ENCODE measurements around the gene TMEM266.

TMEM266 gene

DNA sequence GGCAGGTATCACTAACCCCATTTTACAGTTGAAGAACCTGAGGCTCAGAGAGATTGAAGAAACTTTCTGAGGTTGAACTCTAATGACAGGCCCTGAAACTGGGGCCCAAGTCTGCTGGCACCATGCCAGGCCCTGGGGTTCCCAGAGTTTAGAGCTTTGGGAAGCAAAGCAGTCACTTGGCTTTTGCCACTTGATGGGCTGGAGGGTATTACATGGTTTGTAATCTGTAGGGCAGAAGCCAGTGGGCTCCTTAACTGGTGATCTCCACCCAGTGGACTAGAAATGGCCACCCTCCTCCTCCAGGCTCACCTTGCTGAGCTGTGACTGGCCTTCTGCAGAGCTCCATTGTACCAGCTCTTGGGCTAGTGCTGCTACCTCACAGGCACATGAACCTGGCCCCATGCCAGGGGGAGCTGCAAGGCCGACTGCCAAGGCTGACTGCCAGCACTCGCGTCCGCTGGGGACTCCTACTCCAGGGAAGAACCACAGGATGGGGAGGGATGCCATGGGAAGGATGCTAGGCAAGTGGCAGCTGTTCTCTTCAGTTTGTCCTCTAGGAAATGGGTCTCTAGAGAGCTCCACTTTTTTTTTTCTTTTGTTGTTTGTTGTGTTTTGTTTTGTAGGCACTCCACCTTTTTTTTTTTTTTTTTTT lies 146.7 kb downstream of the TMEM266 start:
- no peak for DNase-seq

- DNase-seq: no peak
These were observed 148.4 kb downstream of the TMEM266 start for GRCh38 chr15:76208084-76208785.

DNA sequence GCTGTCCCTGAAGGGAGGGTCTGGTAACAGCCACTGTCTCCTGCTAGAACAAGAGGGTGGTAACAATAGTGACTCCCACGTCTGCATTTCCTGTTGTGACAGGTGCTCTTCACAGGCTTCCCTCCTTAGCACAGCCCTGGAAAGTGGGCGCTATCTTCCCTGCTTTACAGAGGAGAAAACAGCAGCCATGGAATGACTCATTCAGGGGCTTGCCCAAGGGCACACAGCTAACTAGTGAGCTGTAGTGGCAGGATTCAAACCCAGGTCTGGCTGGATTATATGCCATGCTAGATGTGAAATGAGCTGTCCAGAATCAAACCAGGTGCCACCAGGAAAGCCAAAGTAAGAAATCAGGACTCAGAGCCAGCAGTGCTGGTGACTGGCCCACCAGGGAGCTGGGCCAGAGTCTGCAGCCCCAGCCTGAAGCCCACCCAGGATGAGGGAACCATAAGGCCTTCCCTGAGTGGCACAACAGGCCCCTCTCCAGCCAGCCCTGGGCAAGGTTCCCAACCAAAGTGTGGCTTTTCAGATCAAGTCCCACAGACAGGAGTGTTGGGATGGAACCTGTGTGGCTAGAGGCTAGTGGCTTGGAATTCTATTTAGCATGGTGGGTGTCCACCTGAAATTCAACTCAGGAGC lies 149.1 kb downstream of the TMEM266 start:
- no peak for DNase-seq

DNA sequence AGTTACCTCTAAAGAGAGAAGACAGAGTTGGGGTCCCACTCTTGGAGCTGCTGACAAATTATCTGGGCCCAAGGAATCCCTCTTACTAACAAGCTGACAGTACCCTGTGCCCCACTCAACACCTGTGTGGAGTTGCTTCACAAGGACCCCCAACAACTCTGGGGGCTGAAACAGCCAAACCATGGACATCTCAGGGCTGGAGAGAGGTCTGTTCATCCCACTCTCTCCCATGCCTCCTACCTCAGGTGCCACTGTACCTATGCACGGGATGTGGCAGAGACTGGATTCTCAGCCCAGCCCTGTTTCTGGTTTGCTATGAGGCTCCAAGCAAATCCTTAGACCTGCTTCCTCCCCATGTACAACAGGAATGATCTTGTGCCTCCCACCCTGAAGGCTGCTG lies 149.7 kb downstream of the TMEM266 start:
- DNase-seq: no peak

DNA sequence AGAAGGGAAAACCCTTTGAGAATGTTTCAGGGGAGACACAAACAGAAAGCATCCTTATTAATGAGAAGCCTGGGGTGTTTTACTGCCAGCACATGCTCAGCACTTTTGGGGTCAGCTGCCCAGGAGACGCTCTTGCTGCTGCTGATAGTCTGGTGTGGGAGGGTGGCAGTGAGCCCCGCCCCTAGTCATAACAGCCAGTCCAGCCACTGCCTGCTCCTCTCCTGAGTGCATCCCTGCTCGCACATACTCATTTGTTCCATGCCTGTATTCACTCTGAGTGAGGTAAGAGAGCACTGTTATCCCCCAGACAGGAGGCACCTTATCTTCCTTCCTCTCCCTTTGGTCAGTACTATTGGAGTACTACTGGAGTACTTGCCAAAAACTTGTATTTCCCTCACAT lies 150.2 kb downstream of the TMEM266 start:
- no peak for DNase-seq

- DNase-seq: no peak
These were observed 155.8 kb downstream of the TMEM266 start for GRCh38 chr15:76215634-76216033.

GRCh38 chr15:76217029-76217881 lies 157.5 kb downstream of the TMEM266 start:
- DNase-seq: no peak

GRCh38 chr15:76217882-76218217 lies 158.1 kb downstream of the TMEM266 start:
- DNase-seq: no peak

- no peak for DNase-seq
These were observed 161.4 kb downstream of the TMEM266 start for GRCh38 chr15:76221085-76221767.

DNA sequence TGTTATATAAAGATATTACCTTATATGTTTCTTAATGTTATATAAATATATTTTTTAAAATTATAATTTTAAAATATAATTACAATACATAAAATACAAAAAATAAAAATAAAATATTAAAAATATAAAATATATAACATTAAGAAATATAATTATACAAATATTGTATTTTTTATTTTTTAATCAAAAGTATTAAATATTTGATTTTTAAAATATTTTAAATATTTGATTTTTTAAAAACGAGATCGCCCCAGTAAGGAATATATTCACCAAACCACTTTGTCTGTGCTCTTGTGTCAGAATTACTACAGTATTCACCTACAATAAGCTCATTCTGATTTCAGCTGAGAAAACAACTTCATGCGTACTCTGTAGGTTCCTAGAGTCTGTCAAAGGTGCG lies 162.4 kb downstream of the TMEM266 start:
- no peak for DNase-seq

DNA sequence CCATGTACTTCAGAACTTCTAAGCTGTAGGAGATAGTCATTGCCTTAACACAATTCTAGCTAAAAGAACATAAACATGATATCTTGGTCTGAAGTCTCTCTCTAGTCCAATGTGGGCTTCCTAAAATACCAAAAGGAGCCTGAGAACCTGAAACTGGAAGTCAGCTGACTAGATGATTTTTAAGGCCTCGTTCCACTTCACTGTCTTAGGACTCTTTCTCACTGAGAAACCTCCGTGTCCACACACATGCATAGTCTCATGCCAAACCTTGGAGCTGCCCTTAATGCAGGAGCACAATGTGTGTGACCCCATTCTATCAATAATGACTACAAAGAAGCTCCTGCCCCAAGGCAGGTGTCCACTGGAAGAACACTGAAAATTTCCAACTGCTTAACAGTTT lies 163.7 kb downstream of the TMEM266 start:
- DNase-seq: no peak

DNA sequence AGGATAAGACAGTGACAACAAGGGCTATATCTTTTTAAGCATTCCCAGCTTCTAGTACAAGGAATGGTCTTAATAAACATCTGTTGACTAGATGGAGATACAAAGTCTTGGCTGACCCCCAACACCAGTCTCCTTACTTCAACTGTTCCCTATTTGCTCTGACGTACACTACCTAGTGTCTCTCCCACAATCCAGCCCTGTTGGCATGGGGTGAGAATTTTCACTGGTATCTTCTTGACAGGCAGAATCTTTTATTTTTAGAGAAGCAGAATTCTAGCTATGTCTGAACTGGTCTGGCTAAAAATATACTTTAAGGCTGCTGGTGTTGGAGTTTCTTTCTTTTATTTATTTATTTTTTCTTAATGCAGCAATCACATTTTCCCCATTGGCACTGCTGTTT lies 169.5 kb downstream of the TMEM266 start:
- no peak for DNase-seq

- no peak for DNase-seq
These were observed 174.1 kb downstream of the TMEM266 start for GRCh38 chr15:76233921-76234320.

- no peak for DNase-seq
These were observed 174.6 kb downstream of the TMEM266 start for GRCh38 chr15:76234337-76234889.

GRCh38 chr15:76235186-76235826 lies 175.5 kb downstream of the TMEM266 start:
- no peak for DNase-seq

DNA sequence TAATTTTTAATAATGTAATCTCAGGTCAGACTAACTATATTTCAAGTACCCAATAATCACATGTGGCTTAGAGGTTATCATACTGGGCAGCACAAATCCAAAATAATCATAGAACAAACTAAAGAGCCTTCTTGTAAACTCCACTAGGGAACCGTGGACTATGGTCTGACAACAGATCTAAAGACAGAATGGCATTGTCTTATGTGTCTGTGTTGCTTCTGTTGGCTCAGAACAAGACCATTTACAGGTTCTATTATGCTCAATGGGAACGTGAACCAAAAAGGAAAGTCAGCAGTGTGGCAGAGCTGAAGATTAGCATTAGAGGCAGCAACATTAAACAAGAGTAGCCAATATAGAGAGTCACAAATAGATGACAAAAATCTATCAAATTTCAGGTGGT lies 176.6 kb downstream of the TMEM266 start:
- no peak for DNase-seq

DNA sequence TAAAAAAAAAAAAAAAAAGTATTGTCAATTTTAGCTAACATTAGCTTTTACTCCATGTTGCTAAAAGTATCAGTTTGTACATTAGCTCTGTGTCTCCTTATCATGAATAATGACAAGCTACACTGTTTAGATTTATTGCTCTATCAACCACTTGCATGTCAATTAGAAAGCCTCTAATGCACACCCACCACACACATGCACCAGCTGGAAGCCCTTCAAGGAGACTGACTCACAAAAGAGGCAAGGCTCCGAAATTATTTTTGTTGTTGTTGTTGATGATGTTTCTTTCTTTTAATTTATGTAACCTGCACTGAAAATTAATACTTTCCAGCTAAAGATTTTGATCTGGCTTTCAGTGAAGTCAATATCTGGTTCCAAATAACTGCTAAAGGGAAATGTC lies 180.0 kb downstream of the TMEM266 start:
- DNase-seq: no peak

GRCh38 chr15:76245072-76245610 lies 185.4 kb downstream of the TMEM266 start:
- no peak for DNase-seq

GRCh38 chr15:76251717-76252116 lies 191.9 kb downstream of the TMEM266 start:
- DNase-seq: no peak

- DNase-seq: no peak
These were observed 192.5 kb downstream of the TMEM266 start for GRCh38 chr15:76252249-76252648.

GRCh38 chr15:76253691-76254473 lies 194.1 kb downstream of the TMEM266 start:
- DNase-seq: no peak

All from activated CD4-positive, alpha-beta T cell treated with anti-CD3 and anti-CD28 coated beads for 48 hours (primary cell).